ENCODE measurements around the gene TTC28.

DNA sequence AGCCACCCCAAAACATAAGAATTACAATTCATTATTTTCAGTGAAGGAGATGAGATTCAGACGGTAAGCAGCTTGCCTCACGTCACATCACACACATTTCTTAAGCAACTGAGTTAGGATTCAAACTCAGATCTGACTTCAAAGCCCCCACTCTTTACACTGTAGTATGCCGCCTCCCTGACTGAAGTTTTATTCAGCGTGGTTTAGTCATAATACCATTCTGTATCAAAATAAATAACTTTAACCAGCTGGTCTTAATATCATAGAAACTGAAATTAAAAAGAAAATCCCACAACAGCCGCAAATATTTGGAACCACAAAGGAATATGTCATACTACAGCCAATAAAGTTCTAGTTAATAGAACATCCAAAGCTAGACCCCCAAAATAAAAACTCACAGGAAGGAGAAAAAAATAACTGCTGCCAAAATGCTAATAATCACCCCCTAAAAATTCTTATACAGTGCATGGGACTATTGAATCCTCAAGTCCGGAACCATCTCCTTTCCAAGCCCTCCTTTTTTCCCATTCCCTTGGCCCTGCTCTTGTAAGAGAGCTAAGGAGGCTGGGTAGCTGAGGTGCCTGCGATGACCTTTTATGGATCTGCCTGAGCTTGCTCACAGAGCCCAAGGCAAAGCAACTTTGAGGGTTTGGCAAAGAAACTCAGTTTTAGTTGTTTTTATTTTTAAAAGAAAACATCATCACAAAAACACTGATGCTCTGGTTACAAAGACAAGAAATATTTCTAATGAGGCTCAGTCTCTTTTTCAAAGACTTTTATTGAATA lies 334.5 kb downstream of the TTC28 start:
- TF ChIP-seq, protein P1, sequence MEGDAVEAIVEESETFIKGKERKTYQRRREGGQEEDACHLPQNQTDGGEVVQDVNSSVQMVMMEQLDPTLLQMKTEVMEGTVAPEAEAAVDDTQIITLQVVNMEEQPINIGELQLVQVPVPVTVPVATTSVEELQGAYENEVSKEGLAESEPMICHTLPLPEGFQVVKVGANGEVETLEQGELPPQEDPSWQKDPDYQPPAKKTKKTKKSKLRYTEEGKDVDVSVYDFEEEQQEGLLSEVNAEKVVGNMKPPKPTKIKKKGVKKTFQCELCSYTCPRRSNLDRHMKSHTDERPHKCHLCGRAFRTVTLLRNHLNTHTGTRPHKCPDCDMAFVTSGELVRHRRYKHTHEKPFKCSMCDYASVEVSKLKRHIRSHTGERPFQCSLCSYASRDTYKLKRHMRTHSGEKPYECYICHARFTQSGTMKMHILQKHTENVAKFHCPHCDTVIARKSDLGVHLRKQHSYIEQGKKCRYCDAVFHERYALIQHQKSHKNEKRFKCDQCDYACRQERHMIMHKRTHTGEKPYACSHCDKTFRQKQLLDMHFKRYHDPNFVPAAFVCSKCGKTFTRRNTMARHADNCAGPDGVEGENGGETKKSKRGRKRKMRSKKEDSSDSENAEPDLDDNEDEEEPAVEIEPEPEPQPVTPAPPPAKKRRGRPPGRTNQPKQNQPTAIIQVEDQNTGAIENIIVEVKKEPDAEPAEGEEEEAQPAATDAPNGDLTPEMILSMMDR (IDR thresholded peaks at IDR 0.05): no peak
- TF ChIP-seq POLR2A (IDR thresholded peaks at IDR 0.05; ENCODE audit: low read depth) (no peak), POLR2AphosphoS5 (IDR thresholded peaks at IDR 0.05) (no peak), EP300 (IDR thresholded peaks at IDR 0.05) (no peak)

All from esophagus muscularis mucosa (tissue), 4 donors.